Neural cell (in vitro differentiated cells): ENCODE results near the gene WDR33. TPM values are rescaled to one million over a fixed set of nuclear protein-coding genes. Genes with fewer than 3 reads are reported as not detected.

Experiments
- H2AFZ ChIP-seq: fragments of 200-600, 300-800 bp; sonication (generic), shearing (Covaris generic); 2 replicates; pipeline ENCODE4 v1.6.0; 2014; ENCODE audit warnings: low read depth, mild to moderate bottlenecking, antibody characterized with exemption, low read length, moderate library complexity
- H3F3A ChIP-seq: fragments of 200-600 bp; shearing (Covaris generic); 2 replicates; pipeline ENCODE4 v1.6.1; 2016; ENCODE audit warnings: mild to moderate bottlenecking, moderate library complexity, mixed read lengths, antibody characterized with exemption, low read length; ENCODE audit not compliant: insufficient read depth, poor library complexity, severe bottlenecking
- H3K27ac ChIP-seq: fragments of 200-600, 300-800 bp; sonication (generic), shearing (Covaris generic); 2 replicates; pipeline ENCODE4 v1.5.1; 2014; ENCODE audit warnings: mild to moderate bottlenecking, low read length, moderate library complexity
- H3K27me3 ChIP-seq: fragments of 300-800, 200-600 bp; sonication (generic), shearing (Covaris generic); 2 replicates; pipeline ENCODE4 v1.6.0; 2014; ENCODE audit warnings: mild to moderate bottlenecking, low read depth, low read length, moderate library complexity; ENCODE audit not compliant: insufficient read depth
- H3K36me3 ChIP-seq: fragments of 300-800, 200-600 bp; sonication (generic), shearing (Covaris generic); 2 replicates; pipeline ENCODE4 v1.5.1; 2014; ENCODE audit warnings: mild to moderate bottlenecking, antibody characterized with exemption, low read length, moderate library complexity; ENCODE audit not compliant: insufficient read depth
- H3K4me2 ChIP-seq: fragments of 300-800, 200-600 bp; sonication (generic), shearing (Covaris generic); 2 replicates; pipeline ENCODE4 v1.6.0; 2014; ENCODE audit warnings: mild to moderate bottlenecking, low read length
- H3K4me3 ChIP-seq: fragments of 300-800, 200-600 bp; sonication (generic), shearing (Covaris generic); 2 replicates; pipeline ENCODE4 v1.5.1; 2014; ENCODE audit warnings: mild to moderate bottlenecking, low read length, moderate library complexity
- H3K79me2 ChIP-seq: fragments of 200-600 bp; shearing (Covaris generic); replicated peaks from 2 replicates; pipeline ENCODE4 v1.6.0; 2014; ENCODE audit warnings: mild to moderate bottlenecking, low read length, moderate library complexity; ENCODE audit not compliant: insufficient read depth
- H3K9ac ChIP-seq: fragments of 300-800, 200-600 bp; sonication (generic), shearing (Covaris generic); 2 replicates; pipeline ENCODE4 v1.6.1; 2016; ENCODE audit warnings: mild to moderate bottlenecking, low read length, mixed read lengths
- H3K9me2 ChIP-seq: fragments of 200-600 bp; shearing (Covaris generic); 2 replicates; pipeline ENCODE4 v1.6.1; 2016; ENCODE audit warnings: mild to moderate bottlenecking, low read length, mixed read lengths; ENCODE audit not compliant: insufficient read depth
- H3K9me3 ChIP-seq: fragments of 200-600, 300-800 bp; sonication (generic), shearing (Covaris generic); 2 replicates; pipeline ENCODE4 v1.6.1; 2016; ENCODE audit warnings: mild to moderate bottlenecking, mixed run types, low read length, moderate library complexity, mixed read lengths
- H4K20me1 ChIP-seq: fragments of 200-600 bp; shearing (Covaris generic); 2 replicates; pipeline ENCODE4 v1.6.1; 2016; ENCODE audit warnings: mild to moderate bottlenecking, mixed run types; ENCODE audit not compliant: insufficient read depth
- CTCF ChIP-seq: fragments of 450-650 bp; IDR thresholded peaks from 2 replicates; pipeline ENCODE4 v1.5.1; 2014; ENCODE audit warnings: antibody characterized with exemption, mild to moderate bottlenecking, moderate library complexity; ENCODE audit not compliant: poor library complexity, severe bottlenecking
- EP300 ChIP-seq: fragments of 450-650 bp; conservative IDR thresholded peaks from 2 replicates; pipeline ENCODE4 v1.6.1; 2014; ENCODE audit warnings: antibody characterized with exemption, mild to moderate bottlenecking, moderate library complexity; ENCODE audit not compliant: poor library complexity, severe bottlenecking
- EZH2 ChIP-seq: fragments of 200-600, 300-800 bp; shearing (Covaris generic), sonication (generic); IDR thresholded peaks from 2 replicates; pipeline ENCODE4 v1.6.1; 2014; ENCODE audit warnings: antibody characterized with exemption, low read length, borderline replicate concordance, mild to moderate bottlenecking; ENCODE audit not compliant: insufficient read depth, poor library complexity, severe bottlenecking
- MXI1 ChIP-seq: fragments of 450-650 bp; conservative IDR thresholded peaks from 2 replicates; pipeline ENCODE4 v1.6.1; 2014; ENCODE audit warnings: antibody characterized with exemption, mild to moderate bottlenecking; ENCODE audit not compliant: poor library complexity, severe bottlenecking
- POLR2AphosphoS5 ChIP-seq: IDR thresholded peaks from 2 replicates; pipeline ENCODE4 v1.6.1; 2012
- RAD21 ChIP-seq: fragments of 450-650 bp; conservative IDR thresholded peaks from 2 replicates; pipeline ENCODE4 v1.6.1; 2014; ENCODE audit warnings: antibody characterized with exemption, mild to moderate bottlenecking, moderate library complexity
- REST ChIP-seq: IDR thresholded peaks from 2 replicates; pipeline ENCODE4 v1.6.1; 2012; ENCODE audit warnings: borderline replicate concordance
- SMC3 ChIP-seq: fragments of 450-650 bp; conservative IDR thresholded peaks from 2 replicates; pipeline ENCODE4 v1.6.1; 2014; ENCODE audit warnings: antibody characterized with exemption, mild to moderate bottlenecking, moderate library complexity; ENCODE audit not compliant: poor library complexity
- TAF1 ChIP-seq: IDR thresholded peaks from 2 replicates; pipeline ENCODE4 v1.6.1; 2012; ENCODE audit warnings: low read depth
- polyA plus RNA-seq: library from polyadenylated mRNA; depleted of rRNA; stranded (reverse); fragments of >200 nt; gene quantifications from 2 replicates; pipeline ENCODE4 v1.2.3, GENCODE V29; 2014

WDR33 gene
- polyA plus RNA-seq, 1 donor from 2014 or later, result 58.7 TPM

- Histone ChIP-seq H3K27me3 (no peaks in the 10 kb centered on the region), H3K27ac (peak overlapping the region; percentile 85), H3K36me3 (peaks cover 7% of the 10 kb centered on the region), H3K4me3 (peak overlapping the region; percentile 85), H3K9ac (peak overlapping the region; percentile 80), H2AFZ (no peak overlapping the region), H3K9me2 (no peaks in the 10 kb centered on the region), H3K79me2 (peaks cover 20% of the 10 kb centered on the region), H3K9me3 (no peaks in the 10 kb centered on the region), H3F3A (peaks cover 10% of the 10 kb centered on the region), H4K20me1 (no peaks in the 10 kb centered on the region), H3K4me2 (peak overlapping the region; percentile 82)
- no peak for TF ChIP-seq EP300
Measured at GRCh38 chr2:127702395-127703009, 108.5 kb downstream of the WDR33 start.

GRCh38 chr2:127701651-127702394 is 109.1 kb downstream of the WDR33 start:
- Histone ChIP-seq H3F3A (peaks cover 10% of the 10 kb centered on the region), H3K9ac (peak overlapping the region; percentile 80), H3K36me3 (peaks cover 7% of the 10 kb centered on the region), H3K4me3 (peak overlapping the region; percentile 85), H3K79me2 (peaks cover 20% of the 10 kb centered on the region), H2AFZ (no peak overlapping the region), H3K9me2 (no peaks in the 10 kb centered on the region), H3K4me2 (peak overlapping the region; percentile 82), H3K27me3 (no peaks in the 10 kb centered on the region), H3K9me3 (no peaks in the 10 kb centered on the region), H4K20me1 (no peaks in the 10 kb centered on the region), H3K27ac (peak overlapping the region; percentile 85)
- peak; percentile 1 for TF ChIP-seq POLR2AphosphoS5
- TF ChIP-seq TAF1, result no peak
- peak; percentile 25 for TF ChIP-seq RAD21
- TF ChIP-seq CTCF, result peak; percentile 58
- peak; percentile 52 for TF ChIP-seq EP300
- peak; percentile 25 for TF ChIP-seq SMC3
- no peak for TF ChIP-seq EZH2
- TF ChIP-seq REST, result no peak
- TF ChIP-seq MXI1, result peak; percentile 88
